HEK293T (cell line): ENCODE data around the gene CEACAM3.

Source experiments
- CTCF ChIA-PET: fragments of 350-600 bp; formaldehyde crosslinking; extraction: SDS; loops from one replicate; lab custom pipeline; 2021; ENCODE audit warnings: antibody characterized with exemption, inconsistent platforms; lab: Yijun Ruan, JAX
- POLR2A ChIA-PET: fragments of 350-600 bp; formaldehyde crosslinking; extraction: SDS; loops from one replicate; lab custom pipeline; 2020; ENCODE audit warnings: antibody characterized with exemption, inconsistent platforms; lab: Yijun Ruan, JAX
- DNase-seq: peaks from one replicate; pipeline ENCODE4 v3.0.0; 2012; ENCODE audit warnings: mixed read lengths; ENCODE audit errors: extremely low spot score
- ARNT ChIP-seq: fragments of 450-650 bp; IDR thresholded peaks from 2 replicates; pipeline ENCODE4 v1.6.1; 2017; ENCODE audit warnings: mild to moderate bottlenecking
- CTBP1 ChIP-seq: fragments of 450-650 bp; IDR thresholded peaks from 2 replicates; pipeline ENCODE4 v1.6.1; 2016; ENCODE audit warnings: borderline replicate concordance
- ELF4 ChIP-seq: fragments of 450-650 bp; IDR thresholded peaks from 2 replicates; pipeline ENCODE4 v1.6.1; 2017; ENCODE audit warnings: antibody characterized with exemption
- FOXA1 ChIP-seq: fragments of 450-650 bp; IDR thresholded peaks from 2 replicates; pipeline ENCODE4 v1.6.1; 2016; ENCODE audit warnings: mild to moderate bottlenecking
- FOXK2 ChIP-seq: fragments of 450-650 bp; IDR thresholded peaks from 2 replicates; pipeline ENCODE4 v1.6.1; 2016; ENCODE audit warnings: mild to moderate bottlenecking
- FOXM1 ChIP-seq: fragments of 450-650 bp; IDR thresholded peaks from 2 replicates; pipeline ENCODE4 v1.6.1; 2017; ENCODE audit warnings: mild to moderate bottlenecking, borderline replicate concordance
- HDGF ChIP-seq: fragments of 450-650 bp; IDR thresholded peaks from 2 replicates; pipeline ENCODE4 v1.6.1; 2017; ENCODE audit warnings: antibody characterized with exemption, borderline replicate concordance
- L3MBTL2 ChIP-seq: fragments of 450-650 bp; conservative IDR thresholded peaks from 2 replicates; pipeline ENCODE4 v1.6.1; 2016; ENCODE audit warnings: mild to moderate bottlenecking
- LEF1 ChIP-seq: fragments of 450-650 bp; IDR thresholded peaks from 2 replicates; pipeline ENCODE4 v1.6.1; 2017; ENCODE audit warnings: mild to moderate bottlenecking, borderline replicate concordance
- NFRKB ChIP-seq: fragments of 450-650 bp; IDR thresholded peaks from 2 replicates; pipeline ENCODE4 v1.6.1; 2016; ENCODE audit warnings: mild to moderate bottlenecking, moderate library complexity
- PKNOX1 ChIP-seq: fragments of 450-650 bp; IDR thresholded peaks from 2 replicates; pipeline ENCODE4 v1.6.1; 2016
- SP1 ChIP-seq: fragments of 450-650 bp; IDR thresholded peaks from 2 replicates; pipeline ENCODE4 v1.6.1; 2017
- SUZ12 ChIP-seq: fragments of 450-650 bp; IDR thresholded peaks from 2 replicates; pipeline ENCODE4 v1.6.1; 2016; ENCODE audit warnings: mild to moderate bottlenecking
- TARDBP ChIP-seq: fragments of 450-650 bp; IDR thresholded peaks from 2 replicates; pipeline ENCODE4 v1.6.1; 2016
- ZNF384 ChIP-seq: fragments of 450-650 bp; IDR thresholded peaks from 2 replicates; pipeline ENCODE4 v1.6.1; 2016

The CEACAM3 gene

DNA sequence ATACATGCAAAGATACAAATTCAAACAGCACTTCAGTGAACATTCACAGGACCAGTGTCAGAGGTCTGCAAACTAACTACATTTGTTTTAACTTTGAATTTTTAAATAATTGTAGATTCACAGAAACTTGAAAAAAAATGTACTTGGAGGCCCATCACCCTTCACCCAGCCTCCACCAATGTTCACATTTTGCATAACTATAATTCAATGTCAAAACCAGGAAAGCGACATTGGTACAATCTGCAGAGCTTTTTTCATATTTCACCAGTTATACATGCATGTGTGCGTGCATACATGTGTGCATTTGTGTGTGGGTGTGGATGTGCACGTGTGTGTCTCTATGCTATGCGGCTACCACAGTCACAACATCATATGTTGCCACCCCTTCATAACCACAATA, 18.9 kb downstream of the CEACAM3 start:
- TF ChIP-seq HDGF (no peak), ELF4 (no peak), ZNF384 (no peak), PKNOX1 (no peak), L3MBTL2 (no peak)
- ChIA-PET POLR2A (no interaction called here), CTCF (interaction anchor here (0.6 kb wide), 1 partner anchor 263 kb away, joined by 3 read pairs; no protein-coding TSS in a partner anchor)
- DNase-seq = no peak

DNA sequence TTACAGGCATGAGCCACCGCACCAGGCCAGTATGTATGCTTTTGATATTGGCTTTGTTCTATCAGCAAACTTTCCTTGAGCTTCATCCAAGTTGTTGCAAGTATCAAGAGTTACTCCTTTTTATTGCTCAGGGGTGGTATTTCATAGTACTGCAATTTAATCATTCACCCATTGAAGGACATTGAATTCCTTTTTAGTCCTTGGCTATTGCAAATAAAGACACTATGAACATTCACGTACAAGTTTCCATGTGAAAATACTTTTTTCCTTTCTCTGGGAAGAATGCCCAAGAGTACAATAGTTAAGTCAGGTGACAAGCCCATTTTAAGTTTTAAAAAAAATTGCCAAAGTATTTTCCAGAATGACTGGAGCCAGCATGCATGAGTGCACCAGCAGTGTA, 20.4 kb downstream of the CEACAM3 start:
- CTCF ChIA-PET = interaction anchor here (0.6 to 1.1 kb wide), 4 partner anchors 22 to 110 kb away, joined by 3 to 5 read pairs (median 4); no protein-coding TSS in a partner anchor
- TF ChIP-seq ARNT = no peak
- no peak for TF ChIP-seq FOXK2
- TF ChIP-seq HDGF = no peak
- no peak for TF ChIP-seq PKNOX1
- TF ChIP-seq SUZ12 = no peak
- no peak for TF ChIP-seq TARDBP
- TF ChIP-seq SP1 = no peak
- no peak for TF ChIP-seq LEF1
- no peak for TF ChIP-seq CTBP1
- no peak for TF ChIP-seq ZNF384
- TF ChIP-seq ELF4 = no peak
- no peak for TF ChIP-seq FOXA1
- no peak for DNase-seq

DNA sequence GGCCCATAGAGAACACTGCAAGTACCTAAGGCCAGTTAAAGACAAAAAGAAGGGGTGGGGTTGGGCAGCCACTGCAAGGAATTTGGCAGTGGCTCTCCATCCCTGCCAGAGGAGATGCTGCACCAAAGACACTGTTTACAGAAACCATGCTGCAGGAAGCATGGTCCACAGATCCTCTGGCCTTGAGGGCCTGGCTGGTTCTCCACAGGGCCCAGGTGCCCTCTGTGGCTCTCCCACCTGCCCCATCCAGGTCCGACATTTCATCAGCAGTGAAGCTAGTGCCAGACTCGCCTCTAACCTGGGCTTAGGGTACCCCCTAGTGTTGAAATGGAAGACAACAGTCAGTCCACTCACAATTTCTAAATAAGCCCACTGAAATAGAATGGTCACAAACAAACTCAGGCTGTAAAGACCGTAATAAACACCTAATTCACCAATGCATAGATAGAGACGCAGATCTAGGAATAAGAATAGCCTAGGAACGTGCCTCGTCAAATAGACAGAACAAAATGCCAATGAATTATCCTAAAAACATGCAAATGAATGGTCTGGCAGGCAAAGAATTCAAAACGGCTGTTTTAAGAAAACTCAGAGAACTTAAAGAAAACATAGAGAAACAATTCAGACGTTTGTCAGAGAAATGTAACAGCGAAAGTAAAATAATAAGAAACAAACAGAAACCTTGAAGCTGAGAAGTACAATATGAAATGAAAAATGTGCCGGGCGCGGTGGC, 24.8 kb downstream of the CEACAM3 start:
- TF ChIP-seq HDGF = no peak
- no peak for TF ChIP-seq TARDBP
- no peak for TF ChIP-seq PKNOX1
- TF ChIP-seq NFRKB = no peak
- no peak for TF ChIP-seq FOXK2
- no peak for TF ChIP-seq ZNF384
- no peak for TF ChIP-seq FOXM1
- DNase-seq = peak; percentile 78
- ChIA-PET POLR2A (no interaction called here), CTCF (interaction anchor here (0.6 to 1.9 kb wide), 6 partner anchors 12 to 1061 kb away, joined by 3 to 14 read pairs (median 10); no protein-coding TSS in a partner anchor)

More for the DNA sequence above, 20.4 kb downstream of the CEACAM3 start:
- POLR2A ChIA-PET = no interaction called here

- POLR2A ChIA-PET = interaction anchor here (0.9 kb wide), 1 partner anchor 22 kb away, joined by 4 read pairs; the partner anchor contains the start of gene RPS19
- TF ChIP-seq FOXA1 (no peak), L3MBTL2 (no peak), HDGF (no peak), PKNOX1 (no peak), FOXK2 (no peak), FOXM1 (no peak), ZNF384 (no peak), CTBP1 (no peak), SP1 (no peak)
- DNase-seq = no peak
- CTCF ChIA-PET = interaction anchor here (0.7 kb wide), 1 partner anchor 43 kb away, joined by 4 read pairs; no protein-coding TSS in a partner anchor
Measured at GRCh38 chr19:41837981-41838708, 41.8 kb downstream of the CEACAM3 start.

GRCh38 chr19:41839211-41839610, 42.8 kb downstream of the CEACAM3 start:
- POLR2A ChIA-PET = interaction anchor here (1.3 kb wide), 1 partner anchor 21 kb away, joined by 7 read pairs; the partner anchor contains the start of gene RPS19
- no peak for DNase-seq
- CTCF ChIA-PET = no interaction called here
- TF ChIP-seq ZNF384 (no peak), NFRKB (no peak), FOXM1 (no peak), SUZ12 (no peak), ARNT (no peak)

GRCh38 chr19:41843371-41843770, 47.0 kb downstream of the CEACAM3 start:
- ChIA-PET POLR2A (interaction anchor here (0.6 to 1.1 kb wide), 2 partner anchors 13 to 16 kb away, joined by 3 read pairs; partner anchors contain the start of gene RPS19), CTCF (interaction anchor here (1.0 kb wide), 1 partner anchor 50 kb away, joined by 8 read pairs; no protein-coding TSS in a partner anchor)
- DNase-seq = no peak

More at GRCh38 chr19:41843371-41843770, 47.0 kb downstream of the CEACAM3 start:
- no peak for TF ChIP-seq PKNOX1
- no peak for TF ChIP-seq ZNF384
- no peak for TF ChIP-seq CTBP1
